Aorta (tissue), 5 donors: ENCODE data around the gene STMN3. TPM values are rescaled to one million over a fixed set of nuclear protein-coding genes. Genes with fewer than 3 reads are reported as not detected.
A peak's percentile ranks its signal among the peaks of the same experiment; 100 is the strongest.

Source experiments
- ATAC-seq: fragments of 200-7000 bp; cut with Tn5 transposase; one replicate; pipeline ENCODE4 v1.9.1; 2022; ENCODE audit warnings: moderate library complexity; ENCODE audit not compliant: low FRiP score
- DNase-seq, 2 donors: peaks; one replicate each; pipeline ENCODE4 v3.0.0-alpha.2; 2020
- H3K27ac ChIP-seq, 2 donors: one replicate each; pipeline ENCODE4 v1.5.1; 2013; ENCODE audit warnings: low read length in 2 of 2, mild to moderate bottlenecking in 2 of 2, moderate library complexity in 2 of 2, control low read depth in 1 of 2, inconsistent platforms in 1 of 2, low read depth in 1 of 2
- H3K27me3 ChIP-seq, 2 donors: one replicate each; pipeline ENCODE4 v1.6.1; 2013; ENCODE audit warnings: control low read depth in 1 of 2, low read length in 1 of 2, mild to moderate bottlenecking in 1 of 2, moderate library complexity in 1 of 2; ENCODE audit not compliant: insufficient read depth in 2 of 2, control insufficient read depth in 1 of 2
- H3K36me3 ChIP-seq, 2 donors: one replicate each; pipeline ENCODE4 v1.6.1; 2013; ENCODE audit warnings: control low read depth in 1 of 2, low read length in 1 of 2, mild to moderate bottlenecking in 1 of 2; ENCODE audit not compliant: insufficient read depth in 2 of 2, control insufficient read depth in 1 of 2
- H3K4me1 ChIP-seq, 2 donors: one replicate each; pipeline ENCODE4 v1.6.1; 2013; ENCODE audit warnings: low read length in 2 of 2, control low read depth in 1 of 2, mild to moderate bottlenecking in 1 of 2, moderate library complexity in 1 of 2; ENCODE audit not compliant: insufficient read depth in 2 of 2, control insufficient read depth in 1 of 2
- H3K4me3 ChIP-seq, 2 donors: one replicate each; pipeline ENCODE4 v1.5.1; 2013; ENCODE audit warnings: low read length in 2 of 2, control low read depth in 1 of 2, mild to moderate bottlenecking in 1 of 2
- H3K9me3 ChIP-seq: one replicate; pipeline ENCODE4 v1.6.1; 2013; ENCODE audit warnings: mild to moderate bottlenecking, low read length; ENCODE audit not compliant: control insufficient read depth
- WGBS, 2 donors: extraction: QIAGEN DNeasy Blood & Tissue Kit; methylation state at CpG; one replicate each; pipeline ENCODE4 v1.1.7; 2013; 5-methylcytosine and 5-hydroxymethylcytosine counted together
- intact Hi-C, 2 donors: fragments of 100-400 bp; cut with DNase I; formaldehyde crosslinking; loops; one replicate each; pipeline versions ENCODE4 v1.14.2 to v1.15.0; 2022
- polyA plus RNA-seq, 2 donors: library from polyadenylated mRNA; stranded (reverse); fragments of 200-250 nt; gene quantifications; one replicate each; pipeline ENCODE4 v1.2.3, GENCODE V29; 2013
- total RNA-seq, 2 donors: library from RNA; stranded (reverse); fragmentation: NEBNext Ultra II Directional; extraction: Animal tissue kit (Norgen Biotek cat#: 25700); gene quantifications; one replicate each; pipeline ENCODE4 v1.2.1, GENCODE V29; 2021
- donor health status: healthy with polysubstance abuse.
- donor health status: Bipolar disorder and iron deficiency.
- donor health status: DM: no; HTN: no; CAD: no.
- donor health status: DM: no; HTN: no; CAD: no.
- donor health status: DM: yes; HTN: yes; CAD: no.

The STMN3 gene
- total and polyA plus RNA-seq, 4 donors = 10.5 to 31.2 (median 18.7) TPM

DNA sequence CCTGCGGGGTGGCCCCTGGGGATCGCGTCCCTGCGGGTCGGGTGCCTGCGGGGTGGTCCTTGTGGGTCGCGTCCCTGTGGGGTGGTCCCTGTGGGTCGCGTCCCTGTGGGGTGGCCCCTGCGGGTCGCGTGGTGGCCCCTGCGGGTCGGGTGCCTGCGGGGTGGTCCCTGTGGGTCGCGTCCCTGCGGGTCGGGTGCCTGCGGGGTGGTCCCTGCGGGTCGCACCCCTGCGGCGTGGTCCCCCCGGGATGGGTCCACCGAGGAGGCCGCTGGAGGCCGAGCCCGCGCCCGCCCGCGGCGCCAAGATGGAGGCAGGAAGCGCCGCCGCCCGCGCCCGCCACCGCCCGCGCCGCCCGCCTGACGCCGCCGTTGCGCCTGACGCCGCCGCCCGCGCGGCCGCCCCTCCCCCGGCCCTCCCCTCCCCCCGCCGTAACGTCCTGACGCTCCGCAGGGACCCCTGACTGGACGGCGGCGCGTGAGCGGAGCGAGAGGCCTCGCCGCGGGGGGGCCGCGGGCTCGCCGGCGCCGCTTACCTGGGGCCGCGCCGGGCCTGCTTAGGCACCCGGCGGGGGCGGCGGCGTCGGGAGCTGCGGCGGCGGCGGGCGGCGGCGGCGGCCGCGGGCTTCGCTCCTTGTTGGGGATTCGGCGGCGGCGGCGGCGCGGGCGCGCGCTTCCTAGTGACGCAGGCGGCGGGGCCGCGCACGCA is 26.6 kb downstream of the STMN3 start, which contains the start of gene GMEB2:
GMEB2 (minus strand) TSS at position 678 of the 705 bp plus-strand sequence. CDS start 7,704 bp downstream, outside the sequence.
- DNase-seq = peak; percentile 85 to 91
- peak within 1 kb of the TSS; percentile 79 to 95 for H3K4me3 ChIP-seq
- no peaks in the 10 kb centered on the region for H3K27me3 ChIP-seq
- H3K27ac ChIP-seq = peak within 1 kb of the TSS; percentile 76 to 97
- H3K9me3 ChIP-seq = no peaks in the 10 kb centered on the region
- ATAC-seq = peak; percentile 50
- intact Hi-C loops = loop anchor here in 1 of 2 donors (2.0 to 10.0 kb wide), 2 partner anchors 112 to 268 kb away; partner anchors contain the start of genes DNAJC5 and SLC2A4RG
- WGBS, 2 donors = 0 to 1% methylated on average over 14 to 114 of the region's 114 CpGs
- H3K36me3 ChIP-seq = no peaks in the 10 kb centered on the region
- no peaks in the 10 kb centered on the region for H3K4me1 ChIP-seq

DNA sequence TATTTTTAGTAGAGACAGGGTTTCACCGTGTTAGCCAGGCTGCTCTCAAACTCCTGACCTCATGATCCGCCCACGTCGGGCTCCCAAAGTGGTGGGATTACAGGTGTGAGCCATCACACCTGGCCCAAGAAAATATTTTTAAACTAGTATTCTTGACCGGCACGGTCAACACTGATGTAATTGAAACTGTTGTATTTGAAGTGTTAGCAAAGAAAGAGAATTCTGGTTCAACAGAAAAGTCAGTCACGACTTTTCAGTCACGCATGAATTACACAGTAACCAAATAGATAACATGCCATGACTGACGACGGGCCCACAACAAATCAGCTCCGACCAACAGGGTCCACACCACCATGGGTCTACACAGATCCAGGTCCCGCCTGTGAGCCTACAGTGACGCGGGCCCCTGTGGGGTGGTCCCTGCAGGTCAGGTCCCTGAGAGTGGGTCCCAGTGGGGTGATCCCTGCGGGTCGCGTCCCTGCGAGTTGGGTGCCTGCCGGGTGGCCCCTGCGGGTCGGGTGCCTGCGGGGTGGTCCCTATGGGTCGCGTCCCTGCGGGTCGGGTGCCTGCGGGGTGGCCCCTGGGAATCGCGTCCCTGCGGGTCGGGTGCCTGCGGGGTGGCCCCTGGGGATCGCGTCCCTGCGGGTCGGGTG is 27.3 kb downstream of the STMN3 start:
- DNase-seq = peak; percentile 62 to 79
- H3K36me3 ChIP-seq = no peaks in the 10 kb centered on the region
- no peaks in the 10 kb centered on the region for H3K27me3 ChIP-seq
- peak overlapping the region; percentile 79 to 95 for H3K4me3 ChIP-seq
- no peaks in the 10 kb centered on the region for H3K4me1 ChIP-seq
- no peaks in the 10 kb centered on the region for H3K9me3 ChIP-seq
- peak overlapping the region; percentile 76 to 97 for H3K27ac ChIP-seq
- intact Hi-C loops = loop anchor here in 1 of 2 donors (2.0 to 10.0 kb wide), 2 partner anchors 113 to 269 kb away; partner anchors contain the start of genes DNAJC5 and SLC2A4RG
- ATAC-seq = peak; percentile 39
- 12 to 14% methylated on average over 29 to 36 of the region's 36 CpGs for WGBS, 2 donors

- H3K36me3 ChIP-seq = no peaks in the 10 kb centered on the region
- DNase-seq (peak in 1 of 2 donors; percentile 31), ATAC-seq (no peak)
- H3K4me3 ChIP-seq = no peak overlapping the region
- WGBS, 2 donors = 92% methylated on average over 15 of the region's 15 CpGs
- no peaks in the 10 kb centered on the region for H3K9me3 ChIP-seq
- H3K4me1 ChIP-seq = no peaks in the 10 kb centered on the region
- H3K27ac ChIP-seq = no peak overlapping the region
- intact Hi-C loops = loop anchor here in 1 of 2 donors (10.0 kb wide), 1 partner anchor 270 kb away; the partner anchor contains the start of gene DNAJC5
- no peaks in the 10 kb centered on the region for H3K27me3 ChIP-seq
Measured at GRCh38 chr20:63624486-63624885, 28.7 kb downstream of the STMN3 start.

- H3K36me3 ChIP-seq = no peaks in the 10 kb centered on the region
- no peak overlapping the region for H3K27ac ChIP-seq
- DNase-seq (peak in 1 of 2 donors; percentile 71), ATAC-seq (no peak)
- 96 to 97% methylated on average over 14 of the region's 14 CpGs for WGBS, 2 donors
- no peaks in the 10 kb centered on the region for H3K9me3 ChIP-seq
- H3K4me1 ChIP-seq = no peaks in the 10 kb centered on the region
- intact Hi-C loops = loop anchor here in 1 of 2 donors (10.0 kb wide), 1 partner anchor 272 kb away; the partner anchor contains the start of gene DNAJC5
- no peak overlapping the region for H3K4me3 ChIP-seq
- no peaks in the 10 kb centered on the region for H3K27me3 ChIP-seq
Measured at GRCh38 chr20:63622732-63623131, 30.5 kb downstream of the STMN3 start.

DNA sequence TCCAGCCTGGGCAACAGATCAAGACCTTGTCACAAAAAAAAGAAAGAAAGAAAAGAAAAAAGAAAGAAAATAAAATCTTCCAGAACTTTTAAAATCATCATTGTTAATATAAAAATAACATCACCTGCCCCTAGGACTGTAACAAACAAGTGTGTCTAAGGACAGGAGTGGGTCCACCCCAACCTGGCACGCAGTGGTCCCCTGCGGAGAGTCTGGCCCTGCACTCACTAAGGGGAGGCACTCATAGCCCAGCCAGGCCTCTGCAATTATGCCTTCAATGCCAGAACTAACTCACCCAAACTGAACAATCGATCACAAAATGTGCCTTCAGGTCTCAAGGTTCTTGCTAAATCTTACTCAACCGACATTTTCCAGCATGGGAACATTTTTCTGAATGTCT is 31.1 kb downstream of the STMN3 start:
- no peaks in the 10 kb centered on the region for H3K4me1 ChIP-seq

GRCh38 chr20:63620991-63621390 is 32.2 kb downstream of the STMN3 start:
- Histone ChIP-seq H3K4me3 (no peak overlapping the region), H3K36me3 (no peaks in the 10 kb centered on the region), H3K27me3 (no peaks in the 10 kb centered on the region), H3K27ac (no peak overlapping the region), H3K4me1 (no peaks in the 10 kb centered on the region), H3K9me3 (no peaks in the 10 kb centered on the region)
- ATAC-seq (no peak), DNase-seq (no peak)
- intact Hi-C loops = loop anchor here in 1 of 2 donors (10.0 kb wide), 1 partner anchor 274 kb away; the partner anchor contains the start of gene DNAJC5
- WGBS, 2 donors = 84 to 85% methylated on average over 8 of the region's 8 CpGs

More for the DNA sequence above, 31.1 kb downstream of the STMN3 start:
- Histone ChIP-seq H3K27me3 (no peaks in the 10 kb centered on the region), H3K27ac (no peak overlapping the region), H3K36me3 (no peaks in the 10 kb centered on the region), H3K4me3 (no peak overlapping the region), H3K9me3 (no peaks in the 10 kb centered on the region)
- 90% methylated on average over 4 of the region's 4 CpGs for WGBS, 2 donors
- ATAC-seq (no peak), DNase-seq (no peak)
- intact Hi-C loops = loop anchor here in 1 of 2 donors (10.0 kb wide), 1 partner anchor 273 kb away; the partner anchor contains the start of gene DNAJC5

GRCh38 chr20:63619505-63619904 is 33.7 kb downstream of the STMN3 start:
- no peaks in the 10 kb centered on the region for H3K27me3 ChIP-seq
- H3K4me1 ChIP-seq = no peaks in the 10 kb centered on the region
- intact Hi-C loops = no loop called here
- WGBS, 2 donors = 84% methylated on average over 13 of the region's 13 CpGs
- H3K27ac ChIP-seq = no peak overlapping the region
- no peak overlapping the region for H3K4me3 ChIP-seq
- no peak for DNase-seq
- no peaks in the 10 kb centered on the region for H3K9me3 ChIP-seq
- no peaks in the 10 kb centered on the region for H3K36me3 ChIP-seq
- ATAC-seq = no peak

- Histone ChIP-seq H3K36me3 (no peaks in the 10 kb centered on the region), H3K27me3 (no peaks in the 10 kb centered on the region), H3K9me3 (no peaks in the 10 kb centered on the region), H3K27ac (no peak overlapping the region), H3K4me3 (no peak overlapping the region), H3K4me1 (no peaks in the 10 kb centered on the region)
- 92 to 95% methylated on average over 16 of the region's 16 CpGs for WGBS, 2 donors
- DNase-seq (no peak), ATAC-seq (peak; percentile 12)
- intact Hi-C loops = no loop called here
Measured at GRCh38 chr20:63619086-63619485, 34.1 kb downstream of the STMN3 start.
